Neural crest cell (in vitro differentiated cells): ENCODE measurements around the gene FSD1L. TPM values are rescaled to one million over a fixed set of nuclear protein-coding genes. Genes with fewer than 3 reads are reported as not detected.

Experiments used
- DNase-seq: peaks from one replicate; pipeline ENCODE4 v3.0.0; 2021; ENCODE audit warnings: low read depth, mixed read lengths, low spot score
- H3K27ac Mint-ChIP-seq: one replicate; pipeline ENCODE4 v1.8.0; 2021; ENCODE audit warnings: mild to moderate bottlenecking, mixed read lengths; ENCODE audit not compliant: unreplicated experiment
- H3K27me3 Mint-ChIP-seq: 2 replicates; pipeline ENCODE4 v1.8.0; 2021; ENCODE audit warnings: low read depth, mild to moderate bottlenecking, mixed read lengths
- H3K36me3 Mint-ChIP-seq: 2 replicates; pipeline ENCODE4 v1.8.0; 2021; ENCODE audit warnings: low read depth, mild to moderate bottlenecking, mixed read lengths
- H3K4me1 Mint-ChIP-seq: 2 replicates; pipeline ENCODE4 v1.8.0; 2021; ENCODE audit warnings: mixed read lengths
- H3K4me3 Mint-ChIP-seq: one replicate; pipeline ENCODE4 v1.8.0; 2021; ENCODE audit warnings: mild to moderate bottlenecking, mixed read lengths
- H3K9me3 Mint-ChIP-seq: 2 replicates; pipeline ENCODE4 v1.8.0; 2021; ENCODE audit warnings: mixed read lengths
- total RNA-seq: library from RNA; stranded (reverse); gene quantifications from 2 replicates; pipeline ENCODE4 v1.2.1, GENCODE V29; 2021
- TF ChIP-seq, protein P1 (sequence below): fragments of 200-600 bp; sonication (generic); conservative IDR thresholded peaks from 2 replicates; pipeline ENCODE4 v1.5.0; 2021; ENCODE audit warnings: antibody characterized with exemption, mild to moderate bottlenecking

Gene FSD1L
- total RNA-seq, 1 donor from 2014 or later, result 17.0 TPM

DNA sequence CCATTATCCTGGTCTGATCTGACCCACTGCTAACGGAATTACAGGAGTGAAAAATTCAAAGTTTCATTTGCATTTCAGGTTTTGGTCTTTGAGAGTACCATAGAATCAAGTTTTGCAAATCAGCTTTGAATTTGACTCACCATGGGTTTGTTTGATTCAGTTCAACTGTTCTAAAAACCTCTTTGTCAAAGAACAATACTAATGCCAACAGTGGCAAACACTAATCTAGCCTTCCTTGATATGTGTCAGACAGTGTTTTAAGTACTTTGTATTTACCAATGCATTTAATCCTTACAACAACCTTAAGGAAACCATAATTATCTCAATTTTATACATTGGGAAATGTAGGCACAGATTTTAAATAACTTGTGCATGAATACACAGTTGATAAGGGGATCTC, 10.1 kb upstream of the FSD1L start:
- TF ChIP-seq, protein P1, sequence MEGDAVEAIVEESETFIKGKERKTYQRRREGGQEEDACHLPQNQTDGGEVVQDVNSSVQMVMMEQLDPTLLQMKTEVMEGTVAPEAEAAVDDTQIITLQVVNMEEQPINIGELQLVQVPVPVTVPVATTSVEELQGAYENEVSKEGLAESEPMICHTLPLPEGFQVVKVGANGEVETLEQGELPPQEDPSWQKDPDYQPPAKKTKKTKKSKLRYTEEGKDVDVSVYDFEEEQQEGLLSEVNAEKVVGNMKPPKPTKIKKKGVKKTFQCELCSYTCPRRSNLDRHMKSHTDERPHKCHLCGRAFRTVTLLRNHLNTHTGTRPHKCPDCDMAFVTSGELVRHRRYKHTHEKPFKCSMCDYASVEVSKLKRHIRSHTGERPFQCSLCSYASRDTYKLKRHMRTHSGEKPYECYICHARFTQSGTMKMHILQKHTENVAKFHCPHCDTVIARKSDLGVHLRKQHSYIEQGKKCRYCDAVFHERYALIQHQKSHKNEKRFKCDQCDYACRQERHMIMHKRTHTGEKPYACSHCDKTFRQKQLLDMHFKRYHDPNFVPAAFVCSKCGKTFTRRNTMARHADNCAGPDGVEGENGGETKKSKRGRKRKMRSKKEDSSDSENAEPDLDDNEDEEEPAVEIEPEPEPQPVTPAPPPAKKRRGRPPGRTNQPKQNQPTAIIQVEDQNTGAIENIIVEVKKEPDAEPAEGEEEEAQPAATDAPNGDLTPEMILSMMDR, result no peak
- Mint-ChIP-seq H3K27me3 (no peaks in the 10 kb centered on the region), H3K27ac (no peak overlapping the region), H3K9me3 (peaks cover 3% of the 10 kb centered on the region), H3K4me1 (peaks cover 9% of the 10 kb centered on the region), H3K4me3 (no peak overlapping the region), H3K36me3 (peaks cover 3% of the 10 kb centered on the region)
- DNase-seq, result no peak

DNA sequence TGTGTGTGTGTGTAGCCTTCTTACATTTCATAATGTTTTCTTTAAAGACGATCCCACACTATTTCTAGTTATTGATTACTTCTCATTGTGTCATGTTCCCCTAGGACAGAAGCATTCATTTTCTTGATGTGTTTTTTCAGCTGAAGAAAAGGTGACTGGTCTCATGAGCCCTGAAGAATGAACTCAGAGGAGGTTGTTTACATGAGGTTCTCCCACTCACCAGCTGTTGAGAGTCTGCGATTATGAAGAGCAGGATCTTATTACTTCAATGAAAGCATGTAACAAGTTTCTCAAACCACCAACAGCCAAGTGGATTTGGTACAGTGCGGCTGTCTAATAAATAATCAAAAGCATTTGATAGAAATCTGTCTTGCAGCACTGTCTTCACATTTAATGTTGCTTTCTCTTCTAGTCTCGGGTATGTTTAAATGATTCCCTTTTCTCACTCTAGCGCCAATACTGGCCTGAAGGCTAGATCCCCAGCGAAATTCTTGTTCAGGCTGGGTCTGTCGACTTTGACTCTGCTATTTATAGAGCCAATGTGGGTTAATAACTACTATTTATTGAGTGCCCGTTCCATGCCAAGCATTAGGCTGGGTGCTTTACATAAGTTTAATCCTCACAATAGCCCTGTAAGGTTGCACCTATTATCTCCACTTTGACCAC, 9.6 kb upstream of the FSD1L start:
- no peaks in the 10 kb centered on the region for H3K27me3 Mint-ChIP-seq
- TF ChIP-seq, protein P1, result no peak
- no peak overlapping the region for H3K27ac Mint-ChIP-seq
- H3K4me1 Mint-ChIP-seq, result peaks cover 9% of the 10 kb centered on the region
- peaks cover 3% of the 10 kb centered on the region for H3K9me3 Mint-ChIP-seq
- peaks cover 3% of the 10 kb centered on the region for H3K36me3 Mint-ChIP-seq
- DNase-seq, result no peak
- H3K4me3 Mint-ChIP-seq, result no peak overlapping the region

DNA sequence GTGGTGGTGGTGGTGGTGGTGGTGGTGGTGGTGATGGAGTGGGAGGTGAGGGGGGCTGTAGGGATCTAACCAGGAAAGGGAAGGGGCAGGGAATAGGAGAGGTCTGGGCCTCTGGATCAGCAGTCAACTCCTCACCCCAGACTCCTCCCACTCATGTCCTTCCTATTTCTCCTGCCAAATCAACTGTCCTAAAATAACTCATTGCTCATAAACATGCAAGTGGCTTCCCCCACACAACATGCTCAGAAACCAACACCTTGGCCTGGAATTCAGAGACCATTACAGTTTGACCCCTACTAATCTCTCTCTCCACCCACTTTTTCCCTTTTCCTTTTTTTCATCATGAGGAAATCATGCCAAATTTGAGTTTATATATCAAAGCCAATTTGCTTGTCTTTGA, 8.4 kb upstream of the FSD1L start:
- peaks cover 9% of the 10 kb centered on the region for H3K4me1 Mint-ChIP-seq
- no peak overlapping the region for H3K4me3 Mint-ChIP-seq
- DNase-seq, result no peak
- H3K27me3 Mint-ChIP-seq, result no peaks in the 10 kb centered on the region
- peaks cover 3% of the 10 kb centered on the region for H3K36me3 Mint-ChIP-seq
- peaks cover 3% of the 10 kb centered on the region for H3K9me3 Mint-ChIP-seq
- TF ChIP-seq, protein P1, result no peak
- no peak overlapping the region for H3K27ac Mint-ChIP-seq

DNA sequence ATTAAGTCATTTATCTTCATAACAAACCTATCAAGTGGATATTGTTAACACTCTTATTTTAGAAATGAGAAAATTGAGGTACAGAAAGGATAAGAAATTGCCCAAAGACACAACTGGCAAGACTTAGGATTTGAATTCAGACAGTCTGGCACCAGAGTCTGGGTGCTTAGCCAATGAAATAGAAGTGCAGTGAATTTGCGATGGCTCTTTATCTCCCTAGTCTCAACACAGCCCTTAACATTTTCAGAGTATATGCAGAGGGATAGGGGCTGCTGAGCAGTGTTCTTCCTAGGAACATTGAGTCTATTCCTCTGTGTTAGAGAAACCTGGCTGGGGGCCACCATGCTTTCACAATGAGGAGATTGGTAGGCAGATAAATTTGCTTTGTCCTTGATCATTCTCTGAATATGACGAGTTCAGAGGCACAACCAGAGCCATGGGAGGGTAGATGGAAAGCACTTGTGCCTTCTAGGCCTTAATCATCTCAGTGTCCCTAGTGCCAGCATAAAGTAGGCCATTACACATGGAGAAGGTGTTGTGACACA, 6.1 kb upstream of the FSD1L start:
- no peaks in the 10 kb centered on the region for H3K27me3 Mint-ChIP-seq
- TF ChIP-seq, protein P1, result no peak
- H3K4me1 Mint-ChIP-seq, result peaks cover 9% of the 10 kb centered on the region
- no peak overlapping the region for H3K27ac Mint-ChIP-seq
- H3K4me3 Mint-ChIP-seq, result no peak overlapping the region
- no peak for DNase-seq
- H3K9me3 Mint-ChIP-seq, result no peaks in the 10 kb centered on the region
- no peaks in the 10 kb centered on the region for H3K36me3 Mint-ChIP-seq

DNA sequence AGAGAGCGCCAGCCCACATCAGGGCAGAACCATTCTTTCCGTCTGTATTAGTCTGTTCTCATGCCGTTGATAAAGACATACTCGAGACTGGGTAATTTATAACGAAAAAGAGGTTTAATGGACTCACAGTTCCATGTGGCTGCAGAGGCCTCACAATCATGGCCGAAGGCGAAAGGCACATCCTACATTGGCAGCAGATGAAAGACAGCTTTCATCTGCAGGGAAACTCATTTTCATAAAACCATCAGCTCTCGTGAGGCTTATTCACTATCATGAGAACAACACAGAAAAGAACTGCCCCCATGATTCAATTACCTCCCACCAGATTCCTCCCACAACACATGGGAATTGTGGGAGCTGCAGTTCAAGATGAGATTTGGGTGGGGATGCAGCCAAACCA, 4.7 kb upstream of the FSD1L start:
- H3K4me3 Mint-ChIP-seq, result no peak overlapping the region
- TF ChIP-seq, protein P1, result no peak
- H3K36me3 Mint-ChIP-seq, result no peaks in the 10 kb centered on the region
- DNase-seq, result no peak
- no peaks in the 10 kb centered on the region for H3K27me3 Mint-ChIP-seq
- peaks cover 7% of the 10 kb centered on the region for H3K4me1 Mint-ChIP-seq
- no peaks in the 10 kb centered on the region for H3K9me3 Mint-ChIP-seq
- no peak overlapping the region for H3K27ac Mint-ChIP-seq
